C4-2B (cell line): Measurements from ENCODE around the gene OPCML.

Source experiments
- H3K27ac ChIP-seq: fragments of 450-650 bp; 2 replicates; pipeline ENCODE4 v1.5.1; 2017
- ZFX ChIP-seq: fragments of 450-650 bp; IDR thresholded peaks from 2 replicates; pipeline ENCODE4 v1.6.1; 2017
- TF ChIP-seq, protein P1 (sequence below): fragments of 450-650 bp; conservative IDR thresholded peaks from 2 replicates; pipeline ENCODE4 v1.5.1; 2017; ENCODE audit warnings: mild to moderate bottlenecking

OPCML gene

GRCh38 chr11:133115099-133115498 is 417.2 kb downstream of the OPCML start:
- no peak overlapping the region for H3K27ac ChIP-seq
- TF ChIP-seq ZFX, result no peak
- TF ChIP-seq, protein P1, sequence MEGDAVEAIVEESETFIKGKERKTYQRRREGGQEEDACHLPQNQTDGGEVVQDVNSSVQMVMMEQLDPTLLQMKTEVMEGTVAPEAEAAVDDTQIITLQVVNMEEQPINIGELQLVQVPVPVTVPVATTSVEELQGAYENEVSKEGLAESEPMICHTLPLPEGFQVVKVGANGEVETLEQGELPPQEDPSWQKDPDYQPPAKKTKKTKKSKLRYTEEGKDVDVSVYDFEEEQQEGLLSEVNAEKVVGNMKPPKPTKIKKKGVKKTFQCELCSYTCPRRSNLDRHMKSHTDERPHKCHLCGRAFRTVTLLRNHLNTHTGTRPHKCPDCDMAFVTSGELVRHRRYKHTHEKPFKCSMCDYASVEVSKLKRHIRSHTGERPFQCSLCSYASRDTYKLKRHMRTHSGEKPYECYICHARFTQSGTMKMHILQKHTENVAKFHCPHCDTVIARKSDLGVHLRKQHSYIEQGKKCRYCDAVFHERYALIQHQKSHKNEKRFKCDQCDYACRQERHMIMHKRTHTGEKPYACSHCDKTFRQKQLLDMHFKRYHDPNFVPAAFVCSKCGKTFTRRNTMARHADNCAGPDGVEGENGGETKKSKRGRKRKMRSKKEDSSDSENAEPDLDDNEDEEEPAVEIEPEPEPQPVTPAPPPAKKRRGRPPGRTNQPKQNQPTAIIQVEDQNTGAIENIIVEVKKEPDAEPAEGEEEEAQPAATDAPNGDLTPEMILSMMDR, result no peak

GRCh38 chr11:133107763-133108162 is 424.5 kb downstream of the OPCML start:
- TF ChIP-seq ZFX, result no peak
- TF ChIP-seq, protein P1, result no peak
- no peak overlapping the region for H3K27ac ChIP-seq

- no peak overlapping the region for H3K27ac ChIP-seq
- TF ChIP-seq, protein P1, result no peak
- TF ChIP-seq ZFX, result no peak
Observed at GRCh38 chr11:133107136-133107535, 425.2 kb downstream of the OPCML start.

- TF ChIP-seq, protein P1, result no peak
- no peak for TF ChIP-seq ZFX
- H3K27ac ChIP-seq, result no peak overlapping the region
Observed at GRCh38 chr11:133106417-133106816, 425.9 kb downstream of the OPCML start.

- H3K27ac ChIP-seq, result no peak overlapping the region
- TF ChIP-seq, protein P1, result no peak
- TF ChIP-seq ZFX, result no peak
Observed at GRCh38 chr11:133104009-133104744, 428.1 kb downstream of the OPCML start.

GRCh38 chr11:133096981-133097380 is 435.3 kb downstream of the OPCML start:
- no peak overlapping the region for H3K27ac ChIP-seq
- TF ChIP-seq, protein P1, result no peak
- TF ChIP-seq ZFX, result no peak

- H3K27ac ChIP-seq, result no peak overlapping the region
- no peak for TF ChIP-seq ZFX
- TF ChIP-seq, protein P1, result no peak
Observed at GRCh38 chr11:133086518-133086917, 445.8 kb downstream of the OPCML start.
